ENCODE data around the gene OR2L5. TPM values are rescaled to one million over a fixed set of nuclear protein-coding genes. Genes with fewer than 3 reads are reported as not detected.

The OR2L5 gene
- total RNA-seq = under 1 TPM in 3 of 5 donors, not detected in 2; 0.09 to 0.25 (median 0.14) TPM
- 0.15 TPM for total RNA-seq (2013)
- 0 to 0.21 (median 0) reads per million in 29 experiments for total RNA-seq

GRCh38 chr1:248013229-248013710, at the start of gene OR2L5:
Gene OR2L5 (plus strand): TSS chr1:248013660. CDS start chr1:248021948, 8,288 bp downstream.
- ATAC-seq (replicated peaks in 1 of 4) (no peak), DNase-seq (no peak)
- Mint-ChIP-seq H3K27ac (no peak within 1 kb of the TSS), H3K9me3 (peaks cover 21 to 39% (median 32%) of the 10 kb centered on the region in 3 donors), H3K4me3 (no peak within 1 kb of the TSS), H3K4me1 (no peaks in the 10 kb centered on the region), H3K27me3 (no peaks in the 10 kb centered on the region), H3K36me3 (no peaks in the 10 kb centered on the region)
- Histone ChIP-seq H3K4me3 (ENCODE audit: control insufficient read depth in 1 of 2, extremely low read depth in 1 of 2, low read length in 1 of 2) (no peak within 1 kb of the TSS), H3K27me3 (replicated peaks in 1 of 2; ENCODE audit: control insufficient read depth in 2 of 2, extremely low read depth in 1 of 2, insufficient read depth in 2 of 2, low read length in 1 of 2) (no peaks in the 10 kb centered on the region), H3K27ac (ENCODE audit: low read length) (no peak within 1 kb of the TSS), H3K4me1 (ENCODE audit: control insufficient read depth in 1 of 2, extremely low read depth in 1 of 2, insufficient read depth in 2 of 2, low read length in 2 of 2) (no peaks in the 10 kb centered on the region), H3K36me3 (ENCODE audit: control insufficient read depth in 2 of 2, extremely low read depth in 1 of 2, insufficient read depth in 1 of 2, low read length in 1 of 2) (no peaks in the 10 kb centered on the region), H3K9me3 (no peaks in the 10 kb centered on the region)
- ChIA-PET POLR2A (no interaction called here), CTCF (no interaction called here)
- WGBS (ENCODE audit: insufficient coverage) = 83% methylated on average over 1 of the region's 2 CpGs

DNA sequence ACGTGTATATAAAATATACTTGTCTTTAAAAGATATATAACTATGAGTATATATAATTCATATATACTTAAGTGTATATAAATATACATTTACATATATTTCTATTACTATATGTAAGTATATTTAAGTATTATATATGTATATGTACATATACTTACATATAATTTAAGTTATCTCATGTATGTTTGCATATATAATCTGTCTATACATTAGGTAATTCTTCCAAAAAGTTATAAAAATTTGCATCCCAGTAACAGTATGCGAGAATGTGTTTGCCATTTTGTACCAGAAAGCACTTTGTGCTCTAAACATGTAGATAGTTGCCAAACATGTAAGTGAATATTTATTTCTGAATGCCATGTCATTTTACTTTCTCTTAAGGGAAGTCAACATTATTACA, 48.5 kb upstream of the OR2L5 start, which contains the start of gene OR2AK2:
Gene OR2AK2, plus strand, starts transcription at position 301 of the 400 bp plus-strand sequence. CDS start 144 bp downstream, outside the sequence.
- Mint-ChIP-seq H3K36me3 (no peaks in the 10 kb centered on the region), H3K9me3 (peaks cover 0 to 14% (median 5%) of the 10 kb centered on the region in 3 donors), H3K4me1 (peaks cover 0 to 2% (median 0%) of the 10 kb centered on the region in 3 donors), H3K4me3 (no peak within 1 kb of the TSS), H3K27me3 (no peaks in the 10 kb centered on the region), H3K27ac (no peak within 1 kb of the TSS)
- no peaks in the 10 kb centered on the region for H3K27me3 ChIP-seq (replicated peaks in 1 of 2; ENCODE audit: control insufficient read depth in 2 of 2, extremely low read depth in 1 of 2, insufficient read depth in 2 of 2, low read length in 1 of 2)
- no peaks in the 10 kb centered on the region for H3K4me1 ChIP-seq (ENCODE audit: control insufficient read depth in 1 of 2, extremely low read depth in 1 of 2, insufficient read depth in 2 of 2, low read length in 2 of 2)
- no peak within 1 kb of the TSS for H3K4me3 ChIP-seq (ENCODE audit: control insufficient read depth in 1 of 2, extremely low read depth in 1 of 2, low read length in 1 of 2)
- WGBS (ENCODE audit: insufficient coverage) = no CpG with 5 or more reads among the region's 2 CpGs
- ChIA-PET CTCF (no interaction called here), POLR2A (no interaction called here)
- H3K36me3 ChIP-seq (ENCODE audit: control insufficient read depth in 2 of 2, extremely low read depth in 1 of 2, insufficient read depth in 1 of 2, low read length in 1 of 2) = no peaks in the 10 kb centered on the region
- no peak for DNase-seq
- no peaks in the 10 kb centered on the region for H3K9me3 ChIP-seq
- no peak within 1 kb of the TSS for H3K27ac ChIP-seq (ENCODE audit: low read length)
- ATAC-seq (replicated peaks in 1 of 4) = no peak

- H3K9me3 Mint-ChIP-seq = peaks cover 0 to 9% (median 7%) of the 10 kb centered on the region in 3 donors
- H3K27ac Mint-ChIP-seq = no peak overlapping the region
- H3K36me3 Mint-ChIP-seq = no peaks in the 10 kb centered on the region
- ChIA-PET POLR2A (no interaction called here), CTCF (no interaction called here)
- peaks cover 0 to 2% (median 0%) of the 10 kb centered on the region in 3 donors for H3K4me1 Mint-ChIP-seq
- Histone ChIP-seq H3K4me1 (ENCODE audit: control insufficient read depth in 1 of 2, extremely low read depth in 1 of 2, insufficient read depth in 2 of 2, low read length in 2 of 2) (no peaks in the 10 kb centered on the region), H3K4me3 (ENCODE audit: control insufficient read depth in 1 of 2, extremely low read depth in 1 of 2, low read length in 1 of 2) (no peak overlapping the region), H3K9me3 (no peaks in the 10 kb centered on the region), H3K36me3 (ENCODE audit: control insufficient read depth in 2 of 2, extremely low read depth in 1 of 2, insufficient read depth in 1 of 2, low read length in 1 of 2) (no peaks in the 10 kb centered on the region), H3K27ac (ENCODE audit: low read length) (no peak overlapping the region), H3K27me3 (replicated peaks in 1 of 2; ENCODE audit: control insufficient read depth in 2 of 2, extremely low read depth in 1 of 2, insufficient read depth in 2 of 2, low read length in 1 of 2) (no peaks in the 10 kb centered on the region)
- WGBS (ENCODE audit: insufficient coverage) = 40% methylated on average over 1 of the region's 5 CpGs
- ATAC-seq (replicated peaks in 1 of 4) = no peak
- no peaks in the 10 kb centered on the region for H3K27me3 Mint-ChIP-seq
- no peak overlapping the region for H3K4me3 Mint-ChIP-seq
- no peak for DNase-seq
Measured at GRCh38 chr1:247966532-247967204, 46.8 kb upstream of the OR2L5 start.

DNA sequence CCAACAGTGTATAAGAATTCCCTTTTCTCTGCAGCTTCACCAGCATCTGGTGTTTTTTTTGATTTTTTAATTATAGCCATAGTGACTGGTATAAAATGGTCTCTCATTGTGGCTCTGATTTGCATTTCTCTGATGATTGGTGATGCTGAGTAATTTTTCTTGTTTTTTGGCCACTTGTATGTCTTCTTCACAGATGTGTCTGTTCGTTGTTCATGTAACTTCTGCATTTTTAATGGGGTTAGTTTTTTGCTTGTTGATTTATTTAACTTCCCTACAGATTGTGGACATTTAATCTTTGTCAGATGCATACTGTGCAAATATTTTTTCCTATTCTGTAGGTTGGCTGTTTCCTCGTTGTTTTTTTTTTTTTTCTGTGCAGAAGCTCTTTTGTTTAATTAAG, 20.5 kb upstream of the OR2L5 start:
- DNase-seq (no peak), ATAC-seq (replicated peaks in 1 of 4) (no peak)
- Mint-ChIP-seq H3K4me3 (no peak overlapping the region), H3K4me1 (no peaks in the 10 kb centered on the region), H3K9me3 (peaks cover 0 to 11% (median 2%) of the 10 kb centered on the region in 3 donors), H3K27me3 (no peaks in the 10 kb centered on the region), H3K27ac (no peak overlapping the region), H3K36me3 (no peaks in the 10 kb centered on the region)
- Histone ChIP-seq H3K36me3 (ENCODE audit: control insufficient read depth in 2 of 2, extremely low read depth in 1 of 2, insufficient read depth in 1 of 2, low read length in 1 of 2) (no peaks in the 10 kb centered on the region), H3K9me3 (no peaks in the 10 kb centered on the region), H3K27ac (ENCODE audit: low read length) (no peak overlapping the region), H3K4me3 (ENCODE audit: control insufficient read depth in 1 of 2, extremely low read depth in 1 of 2, low read length in 1 of 2) (no peak overlapping the region), H3K27me3 (replicated peaks in 1 of 2; ENCODE audit: control insufficient read depth in 2 of 2, extremely low read depth in 1 of 2, insufficient read depth in 2 of 2, low read length in 1 of 2) (no peaks in the 10 kb centered on the region), H3K4me1 (ENCODE audit: control insufficient read depth in 1 of 2, extremely low read depth in 1 of 2, insufficient read depth in 2 of 2, low read length in 2 of 2) (no peaks in the 10 kb centered on the region)
- ChIA-PET CTCF (interaction anchor here in 1 of 2 donors (0.6 kb wide), 1 partner anchor 103 kb away, joined by 4 read pairs; no protein-coding TSS in a partner anchor), POLR2A (no interaction called here)
- WGBS (ENCODE audit: insufficient coverage) = 0% methylated on average over 1 of the region's 2 CpGs

DNA sequence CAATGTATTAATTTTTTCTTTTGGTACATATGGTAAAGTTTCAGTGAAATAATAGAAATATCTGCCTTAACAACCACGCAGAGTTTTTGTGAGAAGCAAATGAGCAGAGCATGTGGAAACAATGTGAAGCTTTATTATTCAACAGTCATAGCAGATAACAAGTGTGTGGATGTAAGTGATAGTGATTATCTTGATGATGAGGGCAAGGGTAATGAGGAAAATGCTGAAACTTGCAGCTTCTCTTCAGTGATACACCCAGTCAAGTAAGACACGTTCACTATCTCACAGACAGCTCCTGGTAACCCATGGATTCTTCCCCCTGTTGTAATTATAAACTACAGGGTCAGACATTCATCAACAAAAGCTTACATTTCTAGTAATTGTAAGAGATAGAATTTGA, 14.6 kb upstream of the OR2L5 start:
- H3K9me3 Mint-ChIP-seq = peaks cover 2 to 13% (median 8%) of the 10 kb centered on the region in 3 donors
- no peaks in the 10 kb centered on the region for H3K4me1 Mint-ChIP-seq
- ChIA-PET CTCF (interaction anchor here in 1 of 2 donors (0.6 kb wide), 1 partner anchor 455 kb away, joined by 3 read pairs; no protein-coding TSS in a partner anchor), POLR2A (interaction anchor here in 1 of 2 donors (0.6 kb wide), 1 partner anchor 9 kb away, joined by 3 read pairs; no protein-coding TSS in a partner anchor)
- DNase-seq = no peak
- H3K27me3 Mint-ChIP-seq = no peaks in the 10 kb centered on the region
- no peak overlapping the region for H3K4me3 Mint-ChIP-seq
- Histone ChIP-seq H3K27me3 (replicated peaks in 1 of 2; ENCODE audit: control insufficient read depth in 2 of 2, extremely low read depth in 1 of 2, insufficient read depth in 2 of 2, low read length in 1 of 2) (no peaks in the 10 kb centered on the region), H3K27ac (ENCODE audit: low read length) (no peak overlapping the region), H3K4me3 (ENCODE audit: control insufficient read depth in 1 of 2, extremely low read depth in 1 of 2, low read length in 1 of 2) (no peak overlapping the region), H3K9me3 (no peaks in the 10 kb centered on the region), H3K36me3 (ENCODE audit: control insufficient read depth in 2 of 2, extremely low read depth in 1 of 2, insufficient read depth in 1 of 2, low read length in 1 of 2) (no peaks in the 10 kb centered on the region), H3K4me1 (ENCODE audit: control insufficient read depth in 1 of 2, extremely low read depth in 1 of 2, insufficient read depth in 2 of 2, low read length in 2 of 2) (no peaks in the 10 kb centered on the region)
- no peak overlapping the region for H3K27ac Mint-ChIP-seq
- WGBS (ENCODE audit: insufficient coverage) = no CpG with 5 or more reads among the region's 2 CpGs
- no peak for ATAC-seq (replicated peaks in 1 of 4)
- no peaks in the 10 kb centered on the region for H3K36me3 Mint-ChIP-seq

DNA sequence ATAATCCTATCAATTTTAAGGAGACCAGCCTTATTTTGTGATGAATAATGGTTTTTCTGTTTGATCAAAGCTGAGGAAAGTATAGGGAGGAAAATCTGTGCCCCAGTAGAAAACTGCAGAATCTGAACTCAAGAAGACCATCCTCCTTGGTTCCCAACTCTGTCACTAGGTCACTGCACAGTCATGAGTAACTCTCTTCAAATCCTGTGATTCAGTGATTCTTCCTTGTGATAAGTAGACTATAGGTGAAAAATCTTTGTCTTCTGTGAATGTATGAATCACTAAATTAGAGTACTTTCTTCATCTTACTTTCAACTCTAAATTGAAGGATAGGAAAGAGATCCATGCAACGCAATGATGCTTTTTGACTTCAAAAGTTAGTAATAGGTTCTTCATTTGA, 13.3 kb upstream of the OR2L5 start:
- CTCF ChIA-PET = no interaction called here
- Mint-ChIP-seq H3K4me3 (no peak overlapping the region), H3K4me1 (no peaks in the 10 kb centered on the region), H3K36me3 (no peaks in the 10 kb centered on the region), H3K9me3 (peaks cover 2 to 11% (median 8%) of the 10 kb centered on the region in 3 donors), H3K27me3 (no peaks in the 10 kb centered on the region), H3K27ac (no peak overlapping the region)
- no CpG with 5 or more reads among the region's 1 CpG for WGBS (ENCODE audit: insufficient coverage)
- Histone ChIP-seq H3K27ac (ENCODE audit: low read length) (no peak overlapping the region), H3K4me1 (ENCODE audit: control insufficient read depth in 1 of 2, extremely low read depth in 1 of 2, insufficient read depth in 2 of 2, low read length in 2 of 2) (no peaks in the 10 kb centered on the region), H3K4me3 (ENCODE audit: control insufficient read depth in 1 of 2, extremely low read depth in 1 of 2, low read length in 1 of 2) (no peak overlapping the region), H3K36me3 (ENCODE audit: control insufficient read depth in 2 of 2, extremely low read depth in 1 of 2, insufficient read depth in 1 of 2, low read length in 1 of 2) (no peaks in the 10 kb centered on the region), H3K9me3 (no peaks in the 10 kb centered on the region), H3K27me3 (replicated peaks in 1 of 2; ENCODE audit: control insufficient read depth in 2 of 2, extremely low read depth in 1 of 2, insufficient read depth in 2 of 2, low read length in 1 of 2) (no peaks in the 10 kb centered on the region)
- POLR2A ChIA-PET = no interaction called here
- DNase-seq (no peak), ATAC-seq (replicated peaks in 1 of 4) (no peak)
